HCT116 (cell line): ENCODE data around the gene USP12. TPM values are rescaled to one million over a fixed set of nuclear protein-coding genes. Genes with fewer than 3 reads are reported as not detected.

ENCODE experiments used
- ATAC-seq: fragments of 200-7000 bp; cut with Tn5 transposase; 2 replicates; pipeline ENCODE4 v1.9.1; 2020; ENCODE audit warnings: mild to moderate bottlenecking, moderate library complexity
- BruUV-seq: library from RNA; stranded (reverse); fragments of 400-500 nt; replicated peaks from 2 replicates; lab custom pipeline; 2021; lab: Mats Ljungman, UMichigan
- CTCF ChIA-PET: fragments of 300-600 bp; sonication (Branson Sonifier 250); formaldehyde crosslinking; loops from one replicate; lab custom pipeline; 2021; ENCODE audit warnings: antibody characterized with exemption; lab: Charles Lee
- POLR2A ChIA-PET: fragments of 300-600, 350-600 bp; sonication (Branson Sonifier 250); formaldehyde crosslinking; loops from one replicate; lab custom pipeline; 2021; ENCODE audit warnings: antibody characterized with exemption; lab: Charles Lee
- RAD21 ChIA-PET, 2 experiments: fragments of 300-600 bp; sonication (Branson Sonifier 250); formaldehyde crosslinking; loops; one replicate each; lab custom pipeline; 2023; ENCODE audit warnings: low total read pairs in 2 of 2; ENCODE audit not compliant: uncharacterized antibody in 2 of 2, unreplicated experiment in 2 of 2, low non-redundant PET in 1 of 2; lab: Charles Lee
- DNase-seq: peaks from one replicate; pipeline ENCODE4 v3.0.0-alpha.2; 2010; ENCODE audit warnings: low read depth, low spot score
- H2AFZ ChIP-seq: fragments of 200-600 bp; shearing (Covaris generic), sonication (generic); 2 replicates; pipeline ENCODE4 v1.6.1; 2017; ENCODE audit warnings: low read depth, mixed run types, mixed read lengths, antibody characterized with exemption, low read length; ENCODE audit not compliant: poor library complexity, severe bottlenecking
- H3K27ac ChIP-seq: 2 replicates; pipeline ENCODE4 v1.5.1; 2012; ENCODE audit warnings: low read depth, low read length
- H3K27me3 ChIP-seq: fragments of 200-600 bp; sonication (generic); 2 replicates; pipeline ENCODE4 v1.6.1; 2016; ENCODE audit warnings: mixed run types, low read length, mixed read lengths; ENCODE audit not compliant: insufficient read depth
- H3K36me3 ChIP-seq, 2 experiments: fragments of 200-500 bp in 1 of 2; fragments of 200-600 bp in 1 of 2; sonication (Bioruptor generic) in 1 of 2; sonication (generic) in 1 of 2; 2 replicates each; pipeline versions ENCODE4 v1.5.1 to v1.6.1; 2014 to 2016; ENCODE audit warnings: low read length in 2 of 2, inconsistent platforms in 1 of 2, mixed read lengths in 1 of 2, mixed run types in 1 of 2; ENCODE audit not compliant: insufficient read depth in 2 of 2, control insufficient read depth in 1 of 2
- H3K4me1 ChIP-seq, 2 experiments: fragments of 200-600 bp in 1 of 2; sonication (generic) in 1 of 2; 2 replicates each; pipeline versions ENCODE4 v1.5.1 to v1.6.1; 2012 to 2017; ENCODE audit warnings: low read length in 2 of 2, inconsistent platforms in 1 of 2, mild to moderate bottlenecking in 1 of 2, mixed read lengths in 1 of 2, mixed run types in 1 of 2, moderate library complexity in 1 of 2; ENCODE audit not compliant: insufficient read depth in 2 of 2, control insufficient read depth in 1 of 2
- H3K4me2 ChIP-seq: fragments of 200-600 bp; sonication (generic); 2 replicates; pipeline ENCODE4 v1.6.1; 2017; ENCODE audit warnings: mixed run types, low read length, mixed read lengths
- H3K4me3 ChIP-seq, 2 experiments: fragments of 200-600 bp in 1 of 2; sonication (generic) in 1 of 2; replicated peaks in 1 of 2; 2 replicates each; pipeline ENCODE4 v1.5.1; 2011 to 2016; ENCODE audit warnings: low read length in 2 of 2, control low read depth in 1 of 2, low read depth in 1 of 2, mild to moderate bottlenecking in 1 of 2, mixed read lengths in 1 of 2, mixed run types in 1 of 2
- H3K79me2 ChIP-seq: fragments of 200-600 bp; sonication (generic); 2 replicates; pipeline ENCODE4 v1.6.1; 2017; ENCODE audit warnings: mild to moderate bottlenecking, mixed run types, low read length, moderate library complexity, mixed read lengths; ENCODE audit not compliant: insufficient read depth
- H3K9ac ChIP-seq: fragments of 200-600 bp; sonication (generic); 2 replicates; pipeline ENCODE4 v1.6.1; 2016; ENCODE audit warnings: low read length, mixed read lengths
- H3K9me2 ChIP-seq: fragments of 200-600 bp; sonication (generic), shearing (Covaris generic); 2 replicates; pipeline ENCODE4 v1.6.1; 2017; ENCODE audit warnings: mixed run types, mild to moderate bottlenecking, moderate library complexity; ENCODE audit not compliant: insufficient read depth
- H3K9me3 ChIP-seq, 2 experiments: fragments of 200-500 bp in 1 of 2; fragments of 200-600 bp in 1 of 2; sonication (Bioruptor generic) in 1 of 2; sonication (generic) in 1 of 2; 2 replicates each; pipeline ENCODE4 v1.6.1; 2014 to 2017; ENCODE audit warnings: low read length in 2 of 2, mixed read lengths in 2 of 2, inconsistent platforms in 1 of 2, low read depth in 1 of 2, mild to moderate bottlenecking in 1 of 2, mixed run types in 1 of 2, moderate library complexity in 1 of 2; ENCODE audit not compliant: control insufficient read depth in 1 of 2, insufficient read depth in 1 of 2
- H4K20me1 ChIP-seq: fragments of 200-600 bp; sonication (generic), shearing (Covaris generic); 2 replicates; pipeline ENCODE4 v1.6.1; 2017; ENCODE audit warnings: mixed run types, mild to moderate bottlenecking, moderate library complexity; ENCODE audit not compliant: insufficient read depth
- CBX3 ChIP-seq: IDR thresholded peaks from 2 replicates; pipeline ENCODE4 v1.6.1; 2012; ENCODE audit warnings: low read depth
- CEBPB ChIP-seq: IDR thresholded peaks from 2 replicates; pipeline ENCODE4 v1.6.1; 2012; ENCODE audit warnings: low read depth
- CTCF ChIP-seq, 3 experiments: fragments of 200-600 bp in 1 of 3; sonication (generic) in 1 of 3; IDR thresholded peaks in 2 of 3; conservative IDR thresholded peaks in 1 of 3; 2 replicates each; pipeline ENCODE4 v1.5.1; 2012 to 2017; ENCODE audit warnings: low read depth in 2 of 3, low read length in 2 of 3, antibody characterized with exemption in 1 of 3, borderline replicate concordance in 1 of 3, control low read depth in 1 of 3, mild to moderate bottlenecking in 1 of 3, mixed read lengths in 1 of 3, mixed run types in 1 of 3, moderate library complexity in 1 of 3; ENCODE audit not compliant: insufficient read depth in 1 of 3
- ELF1 ChIP-seq: IDR thresholded peaks from 2 replicates; pipeline ENCODE4 v1.6.1; 2012; ENCODE audit warnings: low read depth, borderline replicate concordance
- EZH2 ChIP-seq: fragments of 200-600 bp; sonication (generic); IDR thresholded peaks from 2 replicates; pipeline ENCODE4 v1.6.1; 2017; ENCODE audit warnings: antibody characterized with exemption, mixed run types
- JUND ChIP-seq: IDR thresholded peaks from 2 replicates; pipeline ENCODE4 v1.6.1; 2012
- POLR2AphosphoS5 ChIP-seq: IDR thresholded peaks from 2 replicates; pipeline ENCODE4 v1.6.1; 2011; ENCODE audit warnings: mild to moderate bottlenecking, low read depth, low read length, moderate library complexity
- SP1 ChIP-seq: IDR thresholded peaks from 2 replicates; pipeline ENCODE4 v1.6.1; 2012; ENCODE audit warnings: low read depth
- YY1 ChIP-seq: IDR thresholded peaks from 2 replicates; pipeline ENCODE4 v1.6.1; 2011; ENCODE audit warnings: low read length, low read depth, moderate library complexity, mild to moderate bottlenecking; ENCODE audit not compliant: insufficient replicate concordance; ENCODE audit errors: extremely low read depth
- ZFX ChIP-seq: fragments of 450-650 bp; IDR thresholded peaks from 2 replicates; pipeline ENCODE4 v1.6.1; 2017
- intact Hi-C: fragments of 100-400 bp; cut with micrococcal nuclease; formaldehyde crosslinking; loops from 2 replicates; pipeline ENCODE4 v1.10.0; 2022
- total RNA-seq: library from RNA; stranded (reverse); gene quantifications from one replicate; pipeline ENCODE4 v1.2.1, GENCODE V29; 2021; ENCODE audit not compliant: unreplicated experiment
- TF ChIP-seq, protein P1 (sequence below): IDR thresholded peaks from 2 replicates; pipeline ENCODE4 v1.6.1; 2012

Gene USP12
- total RNA-seq, 1 experiment from 2014 or later: 28.3 TPM

DNA sequence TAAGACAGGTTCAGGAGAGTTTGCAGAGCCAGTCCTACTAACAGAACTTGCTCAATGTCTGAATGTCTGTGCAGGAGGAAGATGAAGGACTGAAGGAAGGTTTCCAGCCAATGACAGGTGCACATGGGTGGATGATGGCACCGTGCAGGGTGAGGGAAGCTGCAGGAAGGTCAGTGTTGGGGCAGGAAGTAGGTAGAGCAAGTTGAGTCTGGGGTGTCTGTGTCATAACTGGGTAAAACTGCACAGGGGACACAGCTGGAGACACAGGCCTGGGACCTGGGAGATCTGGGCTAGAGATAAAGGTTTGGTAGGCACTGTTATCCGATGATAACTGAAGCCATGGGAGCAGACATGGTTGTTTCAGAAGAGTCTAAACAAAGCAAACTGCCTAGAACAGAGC lies 116.9 kb downstream of the USP12 start:
- ChIA-PET CTCF (no interaction called here), POLR2A (no interaction called here), RAD21 (no interaction called here)
- Histone ChIP-seq H3K36me3 (no peaks in the 10 kb centered on the region), H2AFZ (no peak overlapping the region), H3K9ac (no peak overlapping the region), H3K4me2 (peak overlapping the region; percentile 58), H3K9me2 (no peaks in the 10 kb centered on the region), H3K27ac (no peak overlapping the region), H3K4me3 (no peak overlapping the region), H4K20me1 (no peaks in the 10 kb centered on the region), H3K27me3 (no peaks in the 10 kb centered on the region), H3K4me1 (peaks cover 16 to 32% of the 10 kb centered on the region in 2 experiments), H3K9me3 (0 out of 4 replicates have a peak, but pooled peaks cover 0 to 4% of the 10 kb centered on the region in 2 experiments), H3K79me2 (no peaks in the 10 kb centered on the region)
- intact Hi-C loops: no loop called here
- TF ChIP-seq ZFX (no peak), JUND (0 out of 2 replicates have a peak, but pooled peaks have one; percentile 4), YY1 (no peak)
- TF ChIP-seq, protein P1, sequence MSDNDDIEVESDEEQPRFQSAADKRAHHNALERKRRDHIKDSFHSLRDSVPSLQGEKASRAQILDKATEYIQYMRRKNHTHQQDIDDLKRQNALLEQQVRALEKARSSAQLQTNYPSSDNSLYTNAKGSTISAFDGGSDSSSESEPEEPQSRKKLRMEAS: no peak
- no TSS peak for BruUV-seq
- ATAC-seq: peak; percentile 26; the same call in 1 of the 2 replicates
- DNase-seq: no peak

DNA sequence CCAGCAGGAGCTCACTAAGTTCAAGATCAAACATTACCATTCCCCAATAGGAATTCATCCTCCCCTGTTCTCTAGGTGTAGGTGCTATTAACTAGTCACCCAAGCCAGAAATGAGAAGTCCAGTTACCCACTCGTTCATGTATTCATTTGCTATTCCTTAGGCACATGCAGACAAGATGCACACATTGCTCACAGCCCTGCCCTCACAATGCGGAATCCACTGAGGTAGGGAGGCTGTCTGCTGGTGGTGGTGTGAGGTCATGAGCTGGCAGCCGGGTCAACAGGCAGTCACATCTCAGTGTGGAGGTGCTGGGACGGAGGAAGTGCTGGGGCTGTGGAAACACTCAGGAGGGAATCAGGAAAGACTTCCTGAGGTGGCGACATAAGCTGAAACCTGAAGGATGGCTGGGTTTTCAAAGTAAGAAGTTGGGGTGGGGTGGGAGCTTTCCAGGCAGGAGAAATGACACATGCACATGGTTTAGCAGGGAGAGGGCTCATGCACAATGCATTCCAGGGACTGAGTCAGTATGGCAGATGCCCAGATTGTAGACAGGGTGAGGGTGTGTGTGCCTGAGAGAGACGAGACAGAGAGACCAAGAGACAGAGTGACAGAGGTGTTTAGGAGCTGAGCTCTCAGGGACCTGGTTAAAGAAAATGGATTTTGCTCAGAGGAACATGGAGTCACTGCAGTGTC lies 117.6 kb downstream of the USP12 start:
- Histone ChIP-seq H3K27ac (no peak overlapping the region), H3K4me1 (peaks cover 16 to 32% of the 10 kb centered on the region in 2 experiments), H3K36me3 (no peaks in the 10 kb centered on the region), H3K79me2 (no peaks in the 10 kb centered on the region), H4K20me1 (no peaks in the 10 kb centered on the region), H3K9me2 (no peaks in the 10 kb centered on the region), H3K4me2 (peak overlapping the region; percentile 58), H3K9me3 (0 out of 4 replicates have a peak, but pooled peaks cover 0 to 4% of the 10 kb centered on the region in 2 experiments), H3K4me3 (no peak overlapping the region), H3K27me3 (no peaks in the 10 kb centered on the region), H3K9ac (no peak overlapping the region), H2AFZ (no peak overlapping the region)
- RAD21 ChIA-PET: no interaction called here
- DNase-seq (peak; percentile 41), ATAC-seq (peak; percentile 87)
- intact Hi-C loops: no loop called here
- TF ChIP-seq CTCF (IDR thresholded peaks at IDR 0.05 in 2 of 3, conservative IDR thresholded peaks at IDR 0.05 in 1 of 3; ENCODE audit: borderline replicate concordance in 1 of 3, insufficient read depth in 1 of 3, low read depth in 2 of 3, low read length in 2 of 3) (no peak), CEBPB (no peak), ELF1 (no peak), ZFX (no peak), POLR2AphosphoS5 (no peak), JUND (peak; percentile 32; the same call in 1 of the 2 replicates), SP1 (no peak), CBX3 (no peak), EZH2 (no peak)
- TF ChIP-seq, protein P1: peak; percentile 76
- POLR2A ChIA-PET: interaction anchor here (1.1 kb wide), 1 partner anchor 11 kb away, joined by 3 read pairs; no protein-coding TSS in a partner anchor
- CTCF ChIA-PET: no interaction called here
- BruUV-seq: no TSS peak
